GM12891 (cell line): ENCODE data around the gene SHCBP1L.

Experiments used
- PAX5 ChIP-seq: IDR thresholded peaks from 2 replicates; pipeline ENCODE4 v1.6.1; 2011; ENCODE audit warnings: low read length, moderate library complexity, mild to moderate bottlenecking; ENCODE audit not compliant: insufficient read depth, severe bottlenecking
- POLR2A ChIP-seq: IDR thresholded peaks from 2 replicates; pipeline ENCODE4 v1.6.1; 2011; ENCODE audit warnings: low read depth, low read length, control low read depth
- POLR2AphosphoS5 ChIP-seq: IDR thresholded peaks from 2 replicates; pipeline ENCODE4 v1.6.1; 2011; ENCODE audit warnings: low read depth, low read length, control low read depth
- TAF1 ChIP-seq: IDR thresholded peaks from 2 replicates; pipeline ENCODE4 v1.6.1; 2011; ENCODE audit warnings: low read depth, low read length, control low read depth

- TF ChIP-seq POLR2AphosphoS5 (no peak), TAF1 (no peak), POLR2A (no peak), PAX5 (no peak)
Measured at GRCh38 chr1:182905321-182905720, 47.6 kb downstream of the SHCBP1L start.
